Ramos (cell line): ENCODE results near the gene MYDGF.
"Not testable (repeated sequence)": the region's sequence is repeated elsewhere in the genome, so short reads cannot be mapped to it uniquely, and the experiment has no call there.

Experiments
- in situ Hi-C: fragments of 300-500 bp; cut with MboI; formaldehyde crosslinking; loops from one replicate; pipeline ENCODE4 v1.14.3; 2022; ENCODE audit warnings: low sequenced_read_pairs; ENCODE audit not compliant: unreplicated experiment

MYDGF gene

DNA sequence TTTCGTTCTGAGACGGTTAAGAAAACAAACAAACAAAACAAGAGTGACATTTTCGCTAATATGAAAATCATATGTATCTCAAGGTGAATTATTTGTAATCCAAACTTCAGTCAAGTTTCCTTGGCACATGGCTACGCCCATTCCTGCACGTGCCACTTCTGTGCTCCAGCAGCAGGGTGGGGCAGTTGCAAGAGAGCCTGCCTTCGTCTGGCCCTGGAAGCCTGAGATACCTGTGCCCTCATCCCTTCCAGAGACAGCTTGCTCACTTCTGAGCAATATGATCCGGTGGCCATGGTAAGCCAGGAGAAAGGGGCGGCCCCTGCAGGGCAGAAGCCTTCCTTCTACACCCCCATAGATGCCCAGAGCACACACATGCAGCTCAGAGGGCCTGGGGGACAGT, 31.4 kb upstream of the MYDGF start:
- in situ Hi-C loops, result no loop called here

DNA sequence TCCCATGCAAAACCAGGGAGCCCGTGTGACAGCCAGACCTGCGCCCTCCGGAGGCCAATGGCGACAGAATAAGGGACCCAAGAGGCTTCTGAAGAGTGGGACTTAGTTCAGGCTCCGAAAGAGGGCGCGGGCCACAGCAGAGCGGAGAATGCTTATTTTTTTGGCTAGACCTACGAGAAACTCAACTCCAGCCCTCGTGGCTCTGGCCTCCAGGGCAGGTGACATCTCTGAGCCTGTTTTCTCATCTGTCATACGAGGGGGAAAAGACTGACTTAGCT, 30.5 kb upstream of the MYDGF start:
- in situ Hi-C loops, result no loop called here

DNA sequence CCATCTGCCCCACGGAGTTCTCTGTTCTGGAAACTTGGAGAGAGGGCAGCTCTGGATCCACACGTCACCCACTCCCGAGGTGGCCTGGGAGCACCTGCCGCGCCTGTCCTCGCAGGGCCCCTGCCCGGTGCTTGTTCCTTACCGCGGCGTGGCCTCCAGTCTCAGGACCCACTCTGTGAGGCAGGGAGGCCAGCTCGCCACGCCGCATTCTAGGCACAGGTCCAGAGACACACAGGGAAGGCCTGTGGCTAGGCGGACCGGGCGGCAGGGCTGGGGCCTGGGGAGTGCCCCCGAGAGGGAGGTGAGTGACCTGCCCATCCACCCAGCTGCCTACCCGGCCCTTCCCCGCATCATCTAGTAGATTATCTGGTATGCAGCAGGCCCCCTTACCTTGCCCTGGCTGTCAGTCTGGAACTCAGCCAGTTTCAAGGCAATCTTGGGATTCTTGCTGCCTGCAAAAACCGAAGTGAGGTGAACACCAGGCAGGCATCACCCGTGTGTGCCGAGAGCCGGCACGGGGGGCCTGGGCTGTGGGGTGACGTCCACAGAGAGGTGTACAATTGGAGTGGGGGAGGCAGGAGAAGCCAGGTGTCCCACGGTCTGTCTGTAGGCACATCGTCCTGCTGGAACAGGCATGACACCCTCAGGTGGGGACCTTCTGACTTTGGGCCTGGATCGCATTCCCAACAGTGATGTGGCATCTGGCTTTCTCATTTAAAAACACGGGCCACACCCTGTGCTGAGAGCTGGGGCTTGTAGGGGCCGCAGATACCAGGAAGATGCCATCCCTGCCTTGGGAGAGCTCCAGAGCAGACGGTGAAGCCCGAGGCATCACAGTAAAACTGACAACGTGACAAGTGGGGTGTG, 29.9 kb upstream of the MYDGF start:
- in situ Hi-C loops, result no loop called here

DNA sequence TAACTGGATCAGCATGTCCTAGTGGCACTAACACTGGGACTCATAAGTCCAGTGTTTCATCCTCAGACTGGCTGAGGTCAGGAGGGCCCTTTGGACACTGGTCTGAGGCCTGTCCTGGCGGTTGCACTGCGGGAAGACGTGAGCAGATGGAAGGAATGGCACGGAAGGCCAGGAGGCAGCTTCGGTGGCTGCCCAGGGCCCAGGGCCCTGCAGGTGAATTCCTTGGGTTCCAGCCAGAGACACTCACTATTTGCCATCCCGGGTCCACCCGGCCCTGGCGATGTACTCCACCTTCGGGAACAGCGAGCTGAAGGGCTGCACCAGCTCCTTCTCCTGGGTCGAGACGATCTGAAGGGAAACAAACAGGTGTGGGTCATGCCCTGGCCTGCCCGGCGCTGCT, 27.2 kb upstream of the MYDGF start:
- in situ Hi-C loops, result no loop called here

DNA sequence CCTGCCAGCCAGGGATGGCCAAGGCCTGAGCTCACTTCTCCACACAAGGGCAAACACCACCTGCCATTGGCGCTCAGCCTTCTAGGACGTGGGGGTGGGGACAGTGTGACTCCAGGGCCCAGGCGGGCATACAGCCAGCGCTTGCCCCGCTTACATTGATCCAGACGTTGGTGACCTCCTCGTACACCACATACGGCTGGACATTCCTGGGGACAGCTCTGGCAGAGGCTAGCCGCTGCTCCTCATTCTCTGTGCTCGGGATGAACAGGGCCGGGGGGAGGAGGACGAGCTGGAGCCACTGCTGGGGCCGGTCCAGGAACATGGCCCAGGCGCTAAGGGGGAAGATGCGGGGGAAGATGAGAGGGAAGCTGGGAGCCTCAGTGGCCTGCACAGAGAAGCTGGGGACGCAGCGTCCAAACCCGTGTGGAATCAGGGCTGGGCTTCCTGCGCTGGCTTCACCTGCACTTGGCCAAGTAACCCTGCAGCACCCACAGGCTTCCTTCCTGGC, 25.1 kb upstream of the MYDGF start:
- in situ Hi-C loops, result no loop called here

DNA sequence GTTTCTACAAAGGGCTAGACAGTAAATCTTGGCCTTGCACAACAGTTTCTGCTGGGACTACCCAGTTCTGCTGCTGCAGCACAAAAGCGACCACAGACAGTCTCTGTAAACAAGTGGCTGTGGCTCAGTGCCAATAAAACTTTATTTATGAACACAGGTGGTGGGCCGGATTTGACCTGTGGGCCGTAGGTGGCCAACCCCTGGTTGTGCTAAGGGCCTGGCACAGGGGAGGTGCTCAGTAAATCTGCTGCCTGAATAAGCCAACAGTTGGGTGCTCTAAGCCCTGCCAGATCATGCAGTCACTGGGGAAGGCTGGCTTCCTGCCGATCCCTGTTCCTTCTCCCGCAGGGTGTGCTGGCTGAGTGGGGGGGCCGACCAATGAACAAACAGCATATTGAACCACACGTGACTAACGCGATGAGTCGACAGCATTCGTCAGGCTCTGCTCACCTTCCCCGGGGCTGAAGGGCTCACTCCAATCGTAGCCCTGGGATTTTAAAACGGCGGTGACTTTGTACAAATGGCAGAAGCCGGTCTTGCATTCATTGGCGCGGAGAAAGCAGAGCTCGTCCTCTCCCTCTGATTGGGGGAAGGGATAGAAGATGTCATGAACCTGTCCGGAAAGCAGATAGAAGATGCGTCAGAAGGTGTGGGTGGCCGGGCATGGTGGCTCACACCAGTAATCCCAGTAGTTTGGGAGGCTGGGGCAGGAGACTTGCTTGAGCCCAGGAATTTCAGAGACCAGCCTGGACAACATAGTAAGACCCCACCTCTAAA, 24.3 kb upstream of the MYDGF start:
- in situ Hi-C loops, result no loop called here

DNA sequence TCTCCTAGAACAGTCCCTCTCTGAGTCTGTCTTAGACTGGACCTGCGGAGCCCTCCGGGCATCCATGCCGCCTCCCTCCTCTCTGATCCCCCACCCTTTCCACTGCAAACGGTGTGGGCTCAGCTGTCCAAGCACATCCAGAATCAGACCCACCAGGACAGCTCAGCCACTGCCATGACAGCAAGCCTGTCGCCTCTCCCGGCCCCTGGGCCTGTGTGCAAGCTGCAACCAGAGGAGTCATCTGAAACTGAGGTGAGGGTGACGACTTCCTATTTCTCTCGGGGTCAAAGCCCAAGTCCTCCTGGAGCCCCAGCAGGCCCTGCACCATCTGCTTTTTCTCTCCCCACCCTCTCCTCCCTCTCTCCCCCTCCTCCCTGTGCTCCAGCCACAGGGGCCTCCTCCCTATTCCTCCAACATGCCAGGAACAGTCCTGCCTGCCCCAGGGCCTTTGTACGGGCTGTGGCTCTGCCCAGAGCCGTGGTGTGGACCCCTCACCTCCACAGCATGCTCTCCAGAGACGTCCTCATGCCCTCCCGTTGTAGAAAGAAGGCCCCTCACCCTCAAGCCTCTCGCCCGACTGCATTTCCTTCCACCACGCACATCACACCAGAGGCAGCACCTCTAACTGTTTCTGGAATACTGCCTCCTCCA, 23.5 kb upstream of the MYDGF start:
- in situ Hi-C loops, result no loop called here

DNA sequence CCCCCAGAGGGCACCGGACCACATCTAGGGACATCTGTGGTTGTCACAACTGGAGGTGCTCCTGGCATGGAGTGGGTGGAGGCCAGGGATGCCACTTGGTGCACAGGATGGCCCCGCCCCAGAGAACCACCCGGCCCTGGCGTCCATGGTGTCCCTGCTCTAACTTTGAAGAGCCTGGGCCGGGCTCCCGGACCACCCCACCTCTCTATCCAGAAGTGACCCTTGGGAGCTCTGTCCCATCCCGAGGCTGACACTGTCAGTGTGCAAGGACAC, 22.9 kb upstream of the MYDGF start:
- in situ Hi-C loops, result no loop called here

DNA sequence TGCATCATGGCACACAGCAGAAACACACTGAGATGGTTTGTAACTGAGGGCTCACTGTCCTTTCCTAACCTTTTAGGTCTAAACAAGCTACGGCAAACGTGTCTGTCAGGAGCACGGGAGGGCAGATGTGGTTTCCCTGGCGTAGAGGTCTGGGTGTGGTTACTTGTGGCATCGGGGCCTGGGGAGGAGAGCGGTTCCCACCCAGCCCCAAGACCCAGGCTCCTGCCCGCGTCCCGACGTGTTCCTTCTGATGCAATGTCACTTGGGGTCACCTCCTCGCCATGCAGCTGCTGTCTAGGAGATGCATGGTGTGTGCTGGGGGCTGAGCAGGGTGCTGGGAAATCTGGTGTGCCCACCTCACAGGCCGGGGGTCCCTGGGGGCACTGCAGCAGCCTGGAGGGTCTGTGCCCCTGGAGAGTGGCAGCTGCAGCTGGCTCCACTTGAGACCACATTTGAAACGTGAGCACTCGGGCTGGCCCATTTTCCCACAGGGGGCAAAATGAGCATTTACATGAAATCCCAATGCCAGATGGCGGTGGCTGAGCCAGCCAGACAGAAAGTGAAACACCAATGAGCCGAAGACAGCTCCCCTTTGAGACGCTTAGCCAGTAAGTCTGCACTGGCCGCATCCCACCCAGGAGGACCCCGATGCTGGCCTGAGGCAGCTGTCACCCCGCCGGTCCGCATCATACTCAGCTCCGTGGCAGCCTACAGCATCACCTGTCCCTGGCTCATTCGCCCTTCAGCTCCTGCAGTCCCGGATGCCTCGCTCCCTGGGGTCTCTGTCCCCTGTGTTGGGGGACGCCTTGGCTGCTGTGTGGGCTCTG, 22.3 kb upstream of the MYDGF start:
- in situ Hi-C loops, result no loop called here

DNA sequence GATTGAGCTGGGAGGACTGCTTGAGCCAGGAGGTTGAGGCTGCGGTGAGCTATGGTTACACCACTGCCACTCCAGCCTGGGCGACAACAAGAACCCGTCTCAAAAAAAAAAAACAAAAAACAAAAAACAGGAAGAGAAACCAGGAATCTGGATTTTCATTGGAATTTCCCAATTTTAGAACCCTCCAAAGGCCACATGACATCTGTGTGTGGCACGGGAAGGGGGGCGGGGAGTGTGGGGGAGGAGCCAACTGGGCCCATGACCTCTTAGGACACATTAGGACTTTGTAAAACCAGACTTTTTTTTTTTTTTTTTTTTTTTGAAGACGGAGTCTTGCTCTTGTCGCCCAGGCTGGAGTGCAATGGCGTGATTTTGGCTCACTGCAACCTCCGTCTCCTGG, 21.2 kb upstream of the MYDGF start:
- in situ Hi-C loops, result no loop called here

DNA sequence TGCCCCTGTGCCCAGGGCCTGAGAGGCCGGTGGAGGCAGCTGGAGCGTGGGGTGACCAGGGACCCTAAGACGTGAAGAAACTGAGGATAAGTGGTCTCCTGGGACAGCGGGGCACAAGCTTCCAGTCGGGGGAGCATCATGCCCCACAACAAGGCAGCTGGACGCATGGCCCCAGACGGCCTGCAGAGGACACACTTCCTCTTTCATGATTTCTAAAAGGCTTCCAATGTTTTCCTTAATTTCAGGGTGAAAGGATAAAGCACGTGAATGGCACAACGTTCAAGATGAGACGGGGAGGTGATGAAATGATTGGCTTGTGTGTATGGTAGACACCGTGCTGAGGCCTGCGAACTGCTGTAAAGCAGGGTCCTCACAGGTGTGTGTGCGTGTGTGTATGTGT, 20.2 kb upstream of the MYDGF start:
- in situ Hi-C loops, result no loop called here

DNA sequence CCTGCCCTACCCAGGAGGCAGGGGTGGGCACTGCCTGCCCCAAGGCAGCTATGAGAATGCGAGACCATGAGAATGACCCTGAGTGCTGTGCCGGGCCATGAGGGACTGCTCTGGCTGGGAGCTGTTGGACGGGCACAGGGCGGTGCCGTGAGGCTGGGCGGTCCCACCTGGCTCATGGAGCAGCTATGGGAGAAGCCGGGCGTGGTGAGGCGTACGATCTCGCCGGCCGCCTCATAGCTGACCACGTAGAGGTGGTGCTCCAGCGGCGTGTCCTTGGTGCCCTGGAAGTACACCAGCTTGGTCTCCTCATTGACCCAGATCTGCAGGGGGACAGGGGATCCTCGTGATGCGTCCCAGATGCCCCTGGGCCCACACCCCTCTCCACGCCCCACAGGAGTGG, 19.3 kb upstream of the MYDGF start:
- in situ Hi-C loops, result no loop called here

DNA sequence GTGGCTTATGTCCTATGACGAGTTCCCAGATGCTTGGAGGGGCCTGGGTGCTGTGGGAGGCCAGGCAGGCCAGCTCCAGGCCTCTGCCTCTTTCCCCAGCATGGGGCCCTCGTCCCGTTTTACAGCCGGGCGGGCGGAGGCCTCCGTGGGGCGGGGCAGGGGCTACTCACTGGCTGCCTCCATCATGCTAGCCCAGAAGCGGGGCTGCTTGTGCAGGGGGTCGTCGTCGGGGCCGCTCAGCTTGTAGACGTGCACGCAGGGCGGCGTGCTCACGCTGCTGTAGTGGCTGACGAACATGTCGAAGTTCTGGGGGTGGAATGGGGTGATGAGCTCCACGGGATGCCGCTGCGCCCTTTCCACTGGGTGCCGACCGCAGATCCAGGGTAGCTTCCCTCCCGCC, 18.4 kb upstream of the MYDGF start:
- in situ Hi-C loops, result no loop called here

DNA sequence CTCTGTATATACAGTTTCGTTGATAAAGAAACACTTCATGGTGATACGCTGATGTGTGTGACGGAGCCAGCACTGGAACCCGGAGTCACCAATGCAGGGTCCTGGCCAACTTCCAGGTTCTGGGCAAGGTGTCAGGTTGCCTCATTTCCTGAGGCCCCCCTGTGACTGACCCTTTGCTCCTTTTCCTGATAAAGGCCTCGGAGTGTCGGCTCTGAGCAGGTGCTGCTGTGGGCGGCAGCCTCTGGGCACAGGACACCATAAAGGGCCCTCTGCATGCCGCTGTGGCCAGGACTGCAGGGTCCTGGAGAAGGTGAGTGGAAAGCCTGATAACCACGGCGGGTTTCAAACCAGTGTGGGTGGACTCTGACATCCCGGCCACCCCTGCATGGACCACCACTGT, 17.3 kb upstream of the MYDGF start:
- in situ Hi-C loops, result no loop called here

DNA sequence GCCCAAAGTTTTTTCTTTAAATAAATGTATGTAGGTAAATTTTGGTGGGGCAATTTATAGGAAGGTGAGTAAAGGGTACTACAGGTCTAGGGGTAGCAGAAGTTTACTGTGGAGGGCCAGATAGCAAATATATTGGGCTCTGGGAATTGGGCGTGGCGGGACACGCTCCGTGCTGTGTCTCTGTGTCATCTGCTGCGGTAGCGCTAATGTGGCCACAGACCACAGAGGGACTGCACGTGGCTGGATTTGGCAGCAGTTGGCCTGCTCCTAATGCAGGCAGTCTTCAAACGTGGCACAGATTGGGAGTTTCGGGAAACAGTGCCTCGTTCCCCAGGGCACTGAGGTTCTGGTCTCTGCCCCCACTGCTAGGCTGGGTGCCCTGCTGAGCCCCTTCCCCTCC, 16.6 kb upstream of the MYDGF start:
- in situ Hi-C loops, result no loop called here

DNA sequence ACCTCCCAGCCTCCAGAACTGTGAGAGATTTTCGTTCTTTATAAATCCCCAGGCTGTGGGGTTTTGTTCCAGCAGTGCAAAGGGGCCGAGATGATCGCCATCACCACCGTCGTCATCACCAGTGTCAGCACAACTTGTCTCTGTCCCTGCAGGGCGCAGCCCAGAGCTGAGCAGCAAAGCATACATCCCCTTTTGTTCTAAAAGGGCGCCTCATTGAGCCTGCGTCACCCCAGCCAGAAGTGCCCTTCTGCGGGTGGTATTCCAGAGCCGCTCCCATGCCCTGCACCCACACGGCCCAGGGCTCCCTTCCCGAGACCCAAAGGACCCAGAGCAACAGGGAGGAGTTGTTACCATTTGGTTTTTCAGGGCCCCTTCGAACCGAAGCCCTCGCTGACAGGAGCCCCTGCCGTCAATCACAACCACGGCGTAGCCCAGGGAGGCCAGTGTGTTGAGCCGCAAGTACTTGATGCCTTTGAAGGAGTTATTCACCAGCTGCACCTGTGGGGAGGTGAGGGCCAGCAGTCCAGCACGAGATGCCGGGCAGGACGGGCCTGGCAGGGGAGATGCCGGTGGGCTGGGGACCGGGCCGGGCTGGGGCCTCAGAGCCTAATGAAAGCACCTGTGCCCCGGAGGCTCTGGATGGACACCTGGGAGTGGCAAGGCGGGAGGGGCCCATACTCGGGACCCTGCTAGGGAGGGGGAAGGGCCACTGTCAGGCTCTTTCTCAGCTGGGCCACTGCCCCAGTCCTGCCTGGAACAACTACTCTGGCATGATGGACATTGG, 14.4 kb upstream of the MYDGF start:
- in situ Hi-C loops, result no loop called here

DNA sequence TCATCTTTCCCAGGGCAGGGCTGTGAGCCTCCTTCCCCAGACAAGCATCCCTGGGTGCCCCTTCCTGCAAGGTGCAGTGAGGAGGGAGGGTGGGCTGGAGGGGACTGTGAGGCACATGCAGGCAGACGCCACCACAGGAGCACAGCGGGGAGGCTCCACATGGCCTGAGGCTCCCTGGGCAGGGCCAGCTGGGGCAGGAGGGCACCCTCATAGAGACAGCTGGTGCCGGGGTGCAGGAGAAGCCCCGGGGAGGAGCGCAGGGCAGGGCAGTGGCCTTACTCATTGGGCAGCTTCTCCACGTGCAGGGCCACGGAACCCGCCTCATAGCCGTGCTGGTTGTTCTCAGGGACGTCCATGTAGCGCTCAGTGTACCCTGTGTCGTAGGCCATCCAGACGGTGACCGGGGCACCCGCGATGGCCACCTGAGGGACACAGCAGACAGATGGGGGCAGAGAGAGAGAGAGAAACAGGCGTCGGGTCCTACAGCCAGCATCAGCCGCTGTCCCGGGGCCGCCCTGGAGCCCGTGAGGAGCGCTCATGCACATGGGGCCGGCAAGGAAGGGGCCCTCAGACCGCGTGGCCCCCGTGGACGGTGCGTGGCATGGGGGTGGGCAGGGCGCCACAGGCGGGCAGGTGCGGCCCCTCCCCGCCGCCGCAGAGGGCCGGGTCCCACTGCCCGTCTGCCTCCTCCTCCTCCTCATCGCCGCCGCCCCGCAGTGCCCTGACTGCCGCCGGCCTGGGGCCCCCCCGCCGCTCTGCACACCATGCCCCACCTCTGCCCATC, 12.5 kb upstream of the MYDGF start:
- in situ Hi-C loops, result no loop called here

DNA sequence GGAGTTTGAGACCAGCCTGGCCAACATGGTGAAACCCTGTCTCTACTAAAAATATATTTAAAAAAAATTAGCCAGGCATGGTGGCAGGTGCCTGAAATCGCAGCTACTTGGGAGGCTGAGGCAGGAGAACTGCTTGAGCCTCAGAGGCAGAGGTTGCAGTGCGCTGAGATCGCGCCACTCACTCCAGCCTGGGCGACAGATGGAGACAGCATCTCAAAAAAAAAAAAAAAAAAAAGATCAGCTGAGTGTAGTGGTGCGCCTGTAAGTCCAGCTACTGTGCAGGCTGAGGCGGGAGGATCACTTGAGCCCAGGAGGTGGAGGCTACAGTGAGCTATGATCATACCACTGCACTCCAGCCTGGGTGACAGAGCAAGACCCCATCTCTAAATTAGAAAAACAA, 9.9 kb upstream of the MYDGF start:
- in situ Hi-C loops, result not testable (repeated sequence)
